IPS-15b (cell line): Measurements from ENCODE around the gene INTS7.

ENCODE experiments used
- H3K27me3 ChIP-seq: one replicate; pipeline ENCODE4 v1.6.1; 2013; ENCODE audit warnings: low read length; ENCODE audit not compliant: control insufficient read depth, insufficient read depth
- H3K36me3 ChIP-seq: one replicate; pipeline ENCODE4 v1.6.1; 2013; ENCODE audit warnings: low read length; ENCODE audit not compliant: control insufficient read depth, insufficient read depth
- H3K4me1 ChIP-seq: one replicate; pipeline ENCODE4 v1.6.1; 2013; ENCODE audit warnings: mild to moderate bottlenecking, low read length; ENCODE audit not compliant: control insufficient read depth, insufficient read depth
- H3K4me3 ChIP-seq: one replicate; pipeline ENCODE4 v1.5.1; 2013; ENCODE audit warnings: low read depth, low read length
- H3K9ac ChIP-seq: one replicate; pipeline ENCODE4 v1.6.1; 2013; ENCODE audit warnings: low read depth, mild to moderate bottlenecking, low read length
- H3K9me3 ChIP-seq: one replicate; pipeline ENCODE4 v1.6.1; 2013; ENCODE audit warnings: mild to moderate bottlenecking, low read length; ENCODE audit not compliant: control insufficient read depth, insufficient read depth

Gene INTS7

DNA sequence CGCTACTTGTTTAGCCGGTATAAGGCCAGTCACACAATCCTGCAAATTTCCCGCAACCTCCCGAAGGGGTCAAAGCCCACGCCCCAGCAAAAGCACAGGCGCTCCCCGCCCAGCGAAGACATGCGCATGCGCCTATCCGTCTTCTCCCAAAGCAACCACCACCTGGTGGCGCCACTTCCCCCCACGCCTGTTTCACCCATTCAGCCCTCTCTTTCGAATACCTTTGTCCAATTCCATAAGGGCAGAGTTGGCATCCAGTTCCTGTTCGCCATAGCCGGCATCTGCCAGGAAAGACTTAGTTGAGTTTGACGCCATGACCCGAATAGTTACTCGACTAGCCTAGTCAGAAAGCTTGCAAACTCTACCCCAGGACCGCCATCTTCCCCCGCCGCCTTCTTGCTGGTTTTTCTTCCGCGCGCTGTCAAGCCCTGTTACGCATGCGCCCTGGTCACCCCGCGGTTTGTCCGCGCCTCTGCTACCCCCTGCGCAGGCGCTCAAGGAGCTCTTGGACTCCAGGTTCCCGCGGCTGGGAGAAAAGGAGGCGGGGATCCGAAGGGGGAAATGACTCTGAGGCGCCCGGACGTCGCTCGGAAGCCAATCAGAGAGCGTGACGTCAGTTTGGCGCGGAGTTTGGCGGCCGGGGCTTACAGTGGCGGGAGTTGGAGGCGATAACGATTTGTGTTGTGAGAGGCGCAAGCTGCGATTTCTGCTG, at the start of gene INTS7, which contains the start of gene DTL:
TSS of gene INTS7 (minus strand) at position 435 of the 712 bp plus-strand sequence. CDS start at position 315, 120 bp downstream.
TSS of gene DTL (plus strand) at position 626 of the 712 bp plus-strand sequence. CDS start 143 bp downstream, outside the sequence.
- H3K4me3 ChIP-seq = peak within 1 kb of the TSS; percentile 99
- H3K4me1 ChIP-seq = peaks cover 2% of the 10 kb centered on the region
- H3K36me3 ChIP-seq = peaks cover 1% of the 10 kb centered on the region
- H3K9me3 ChIP-seq = no peaks in the 10 kb centered on the region
- peak within 1 kb of the TSS; percentile 93 for H3K9ac ChIP-seq
- no peaks in the 10 kb centered on the region for H3K27me3 ChIP-seq

DNA sequence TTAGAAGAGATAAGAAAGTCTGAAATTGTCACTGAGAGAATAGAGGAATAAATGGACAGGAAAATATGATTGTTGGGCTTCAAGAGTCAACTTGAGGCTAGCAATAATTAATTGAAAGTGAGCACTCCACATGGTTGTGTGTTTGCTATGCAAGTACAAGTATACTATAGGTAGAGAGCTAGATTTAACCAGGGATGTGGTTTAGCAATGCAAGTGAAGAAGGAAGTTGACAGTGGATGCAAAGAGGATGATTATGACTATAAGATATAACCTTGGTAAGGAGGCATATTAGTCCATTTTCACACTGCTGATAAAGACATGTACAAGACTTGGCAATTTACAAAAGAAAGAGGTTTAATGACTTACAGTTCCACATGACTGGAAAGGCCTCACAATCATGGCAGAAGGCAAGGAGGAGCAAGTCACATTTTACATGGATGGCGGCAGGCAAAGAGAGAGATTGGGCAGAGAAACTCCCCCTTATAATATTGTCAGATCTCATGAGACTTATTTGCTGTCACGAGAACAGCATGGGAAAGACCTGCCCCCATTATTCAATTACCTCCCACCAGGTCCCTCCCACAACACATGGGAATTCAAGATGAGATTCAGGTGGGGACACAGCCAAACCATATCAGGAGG, 47.5 kb upstream of the INTS7 start:
- no peaks in the 10 kb centered on the region for H3K9me3 ChIP-seq
- H3K4me3 ChIP-seq = no peak overlapping the region
- H3K4me1 ChIP-seq = no peaks in the 10 kb centered on the region
- H3K36me3 ChIP-seq = peaks cover 26% of the 10 kb centered on the region
- H3K27me3 ChIP-seq = no peaks in the 10 kb centered on the region
- H3K9ac ChIP-seq = no peak overlapping the region

DNA sequence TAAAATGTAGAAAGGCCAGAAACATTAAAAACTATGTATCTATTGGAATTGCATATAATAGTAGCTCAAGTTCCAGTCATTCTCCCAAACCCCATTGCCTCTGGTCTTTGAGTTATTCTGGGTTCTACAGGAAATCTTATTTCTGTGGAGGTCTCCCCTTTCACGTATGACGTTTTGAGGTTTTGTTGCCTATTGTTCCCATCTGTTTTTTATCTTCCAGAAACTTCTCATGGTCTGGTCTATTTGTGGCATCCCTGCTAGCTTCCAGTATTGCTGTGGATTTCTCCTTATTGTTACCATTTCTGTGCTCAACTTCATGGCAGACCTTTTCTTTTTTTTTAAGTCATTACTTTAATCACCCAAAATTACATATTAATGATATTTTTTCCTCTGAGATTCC, 43.5 kb upstream of the INTS7 start:
- Histone ChIP-seq H3K36me3 (peaks cover 26% of the 10 kb centered on the region), H3K4me3 (no peak overlapping the region)

DNA sequence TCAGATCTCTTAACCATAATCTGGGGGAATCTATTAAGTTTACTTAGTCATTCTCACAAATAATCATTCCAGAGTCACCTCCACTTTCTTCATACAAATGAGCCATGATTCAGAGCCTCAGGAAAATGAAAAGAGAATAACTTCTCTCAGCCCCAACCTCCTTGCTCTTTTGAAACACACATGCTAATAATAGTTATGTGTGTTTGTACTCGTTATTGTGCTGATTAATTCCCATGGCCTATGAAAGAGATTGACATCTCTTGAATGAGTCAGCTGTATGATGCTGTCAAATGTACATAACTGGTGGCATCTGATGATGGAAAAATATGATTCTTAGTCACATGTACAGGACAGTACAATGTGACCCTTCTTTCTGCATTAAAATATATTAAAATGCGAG, 41.7 kb upstream of the INTS7 start:
- Histone ChIP-seq H3K9ac (no peak overlapping the region), H3K9me3 (no peaks in the 10 kb centered on the region), H3K4me3 (no peak overlapping the region), H3K36me3 (peaks cover 16% of the 10 kb centered on the region), H3K4me1 (no peaks in the 10 kb centered on the region), H3K27me3 (no peaks in the 10 kb centered on the region)

More for the DNA sequence above, 43.5 kb upstream of the INTS7 start:
- H3K4me1 ChIP-seq = no peaks in the 10 kb centered on the region
- H3K27me3 ChIP-seq = no peaks in the 10 kb centered on the region
- H3K9ac ChIP-seq = no peak overlapping the region
- H3K9me3 ChIP-seq = no peaks in the 10 kb centered on the region

GRCh38 chr1:212074856-212075255, 39.5 kb upstream of the INTS7 start:
- Histone ChIP-seq H3K4me1 (no peaks in the 10 kb centered on the region), H3K9ac (no peak overlapping the region), H3K9me3 (no peaks in the 10 kb centered on the region), H3K27me3 (no peaks in the 10 kb centered on the region), H3K36me3 (peaks cover 2% of the 10 kb centered on the region), H3K4me3 (no peak overlapping the region)

DNA sequence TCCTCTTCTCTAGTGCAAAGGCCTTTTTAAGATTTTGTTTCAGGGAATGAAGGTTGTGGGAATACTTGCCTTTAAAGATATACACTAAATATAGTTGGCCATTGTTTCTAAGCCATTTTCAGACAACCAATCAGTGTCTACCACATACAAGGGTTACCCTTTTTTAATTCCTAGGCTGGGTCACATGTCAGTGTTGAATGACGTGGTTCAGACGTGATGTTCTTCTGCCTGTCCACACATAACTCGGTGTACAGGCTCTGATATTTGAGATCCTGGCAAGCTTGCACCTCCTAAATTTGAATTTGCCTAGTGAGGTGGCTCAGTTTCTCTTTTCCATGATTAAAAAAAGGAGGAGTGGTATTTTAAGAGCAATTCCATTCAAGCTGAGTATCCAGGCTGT, 39.0 kb upstream of the INTS7 start:
- no peaks in the 10 kb centered on the region for H3K27me3 ChIP-seq
- H3K9ac ChIP-seq = no peak overlapping the region
- no peaks in the 10 kb centered on the region for H3K4me1 ChIP-seq
- H3K36me3 ChIP-seq = peaks cover 2% of the 10 kb centered on the region
- H3K9me3 ChIP-seq = no peaks in the 10 kb centered on the region
- H3K4me3 ChIP-seq = no peak overlapping the region

DNA sequence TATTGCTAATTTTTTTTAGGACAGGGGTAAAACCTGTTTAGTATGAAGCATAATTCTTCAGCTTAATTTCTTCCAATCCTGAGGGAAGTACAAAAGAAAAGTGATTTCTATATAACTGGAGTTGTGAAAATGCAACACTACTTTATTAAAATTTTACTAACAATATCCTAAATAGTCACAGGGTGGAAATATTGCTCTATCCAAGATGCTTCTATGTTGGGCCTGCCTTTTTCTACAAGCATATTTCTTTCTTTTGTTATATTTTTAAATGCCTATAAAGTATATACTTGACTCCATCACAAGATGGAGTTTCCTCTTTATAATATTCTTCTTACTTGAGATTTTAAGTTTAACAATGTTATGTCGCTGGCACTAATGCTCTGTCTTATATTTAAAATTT, 38.1 kb upstream of the INTS7 start:
- H3K36me3 ChIP-seq = peaks cover 2% of the 10 kb centered on the region
- no peaks in the 10 kb centered on the region for H3K4me1 ChIP-seq
- H3K9ac ChIP-seq = no peak overlapping the region
- H3K27me3 ChIP-seq = no peaks in the 10 kb centered on the region
- H3K9me3 ChIP-seq = no peaks in the 10 kb centered on the region
- H3K4me3 ChIP-seq = no peak overlapping the region

DNA sequence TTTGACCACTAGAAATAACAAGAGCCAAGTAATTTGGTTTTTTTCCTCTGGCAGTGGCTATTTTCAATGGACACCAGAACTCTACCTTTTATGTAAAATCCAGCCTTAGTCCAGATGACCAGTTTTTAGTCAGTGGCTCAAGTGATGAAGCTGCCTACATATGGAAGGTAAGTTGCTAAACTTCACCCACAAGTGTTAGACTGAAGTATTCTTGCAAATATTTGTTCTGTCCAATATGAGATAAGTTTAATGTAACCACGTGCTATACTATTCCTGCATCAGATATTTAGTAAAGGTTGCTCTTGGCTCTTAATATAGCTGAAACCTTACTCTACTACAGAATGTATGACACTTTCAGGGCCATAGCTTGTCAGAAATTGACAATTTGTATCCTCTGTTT, 36.7 kb upstream of the INTS7 start:
- H3K9ac ChIP-seq = no peak overlapping the region
- H3K4me1 ChIP-seq = no peaks in the 10 kb centered on the region
- no peaks in the 10 kb centered on the region for H3K36me3 ChIP-seq
- no peaks in the 10 kb centered on the region for H3K27me3 ChIP-seq
- no peaks in the 10 kb centered on the region for H3K9me3 ChIP-seq
- no peak overlapping the region for H3K4me3 ChIP-seq

DNA sequence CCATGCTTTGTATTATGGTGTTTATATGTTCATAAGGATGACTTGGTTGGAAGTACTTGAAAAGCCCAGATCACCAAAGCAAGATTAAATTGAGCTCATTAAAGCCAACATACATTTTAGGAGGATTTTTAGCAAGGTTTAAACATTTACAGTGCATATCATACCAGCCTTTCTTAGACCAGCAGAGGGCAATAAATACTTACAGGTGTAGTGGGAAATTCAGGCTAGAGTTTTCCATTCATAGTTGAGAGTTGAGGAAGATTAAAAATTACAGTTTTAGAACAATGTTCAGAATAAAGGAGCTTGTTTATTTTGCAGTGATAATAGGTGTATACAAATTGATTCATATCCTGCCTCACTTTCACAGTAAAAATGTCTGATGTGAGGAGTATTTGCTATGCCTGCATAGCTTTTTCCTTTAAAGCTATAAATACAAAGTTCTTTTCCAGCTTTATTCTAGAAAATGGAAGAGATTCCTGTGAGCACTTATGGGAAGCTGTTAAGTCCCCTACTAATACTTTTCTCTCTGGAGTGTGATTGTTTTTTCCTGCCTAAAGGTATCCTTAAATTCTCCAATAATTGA, 35.5 kb upstream of the INTS7 start:
- Histone ChIP-seq H3K4me3 (no peak overlapping the region), H3K9ac (no peak overlapping the region), H3K36me3 (no peaks in the 10 kb centered on the region), H3K9me3 (no peaks in the 10 kb centered on the region), H3K4me1 (no peaks in the 10 kb centered on the region), H3K27me3 (no peaks in the 10 kb centered on the region)

DNA sequence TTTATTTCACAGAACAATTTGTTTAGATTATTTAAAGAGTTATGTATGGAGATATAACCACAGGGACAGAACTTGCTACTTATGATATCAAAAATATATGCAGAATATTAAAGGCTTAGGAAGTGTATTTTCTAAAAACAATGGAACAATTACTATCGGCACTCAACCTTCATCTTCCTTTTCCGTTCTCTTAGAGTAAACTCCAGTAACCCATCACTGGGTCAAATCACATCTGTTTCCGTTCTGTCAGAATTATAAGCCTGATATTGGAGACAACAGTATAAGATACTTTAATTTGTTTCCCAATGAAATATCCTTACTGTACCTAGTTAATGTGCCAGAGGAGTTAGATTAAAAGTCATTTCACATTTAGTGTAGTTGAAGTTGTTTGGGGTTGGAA, 32.4 kb upstream of the INTS7 start:
- Histone ChIP-seq H3K4me3 (no peak overlapping the region), H3K36me3 (no peaks in the 10 kb centered on the region), H3K4me1 (no peaks in the 10 kb centered on the region), H3K9ac (no peak overlapping the region), H3K9me3 (no peaks in the 10 kb centered on the region), H3K27me3 (no peaks in the 10 kb centered on the region)

GRCh38 chr1:212062832-212063438, 27.6 kb upstream of the INTS7 start:
- H3K4me3 ChIP-seq = no peak overlapping the region
- H3K27me3 ChIP-seq = no peaks in the 10 kb centered on the region
- no peak overlapping the region for H3K9ac ChIP-seq
- no peaks in the 10 kb centered on the region for H3K36me3 ChIP-seq
- H3K9me3 ChIP-seq = no peaks in the 10 kb centered on the region
- no peaks in the 10 kb centered on the region for H3K4me1 ChIP-seq
